GM12878 (cell line): ENCODE measurements around the gene PLP1. TPM values are rescaled to one million over a fixed set of nuclear protein-coding genes. Genes with fewer than 3 reads are reported as not detected.

Experiments
- ATAC-seq: fragments of 200-7000 bp; cut with Tn5 transposase; 3 replicates; pipeline ENCODE4 v1.9.1; 2020; ENCODE audit warnings: mild to moderate bottlenecking, moderate library complexity
- BruUV-seq: library from RNA; stranded (reverse); fragments of 400-500 nt; replicated peaks from 2 replicates; lab custom pipeline; 2021; lab: Mats Ljungman, UMichigan
- CTCF ChIA-PET: fragments of 300-600 bp; sonication (Branson Sonifier 250); formaldehyde crosslinking; extraction: SDS; loops from one replicate; lab custom pipeline; 2021; ENCODE audit warnings: inconsistent platforms; lab: Yijun Ruan, JAX
- POLR2A ChIA-PET: fragments of 350-600 bp; formaldehyde crosslinking; extraction: SDS; loops from one replicate; lab custom pipeline; 2021; ENCODE audit warnings: inconsistent platforms; lab: Charles Lee
- RAD21 ChIA-PET: fragments of 300-600 bp; sonication (Branson Sonifier 250); formaldehyde crosslinking; loops from one replicate; lab custom pipeline; 2023; ENCODE audit warnings: antibody characterized with exemption; ENCODE audit not compliant: unreplicated experiment; lab: Charles Lee
- SMC1A ChIA-PET: fragments of 300-600 bp; sonication (Branson Sonifier 250); formaldehyde crosslinking; loops from one replicate; lab custom pipeline; 2023; ENCODE audit not compliant: unreplicated experiment, uncharacterized antibody; lab: Charles Lee
- DNase-seq: peaks from one replicate; pipeline ENCODE4 v3.0.0-alpha.2; 2011; ENCODE audit warnings: low read depth, low spot score
- FAIRE-seq: peaks from 3 replicates; lab custom pipeline; 2011; peaks lifted over from hg19 to GRCh38; lab: Jason Lieb, UNC
- H2AFZ ChIP-seq: 2 replicates; pipeline ENCODE4 v1.6.0; 2011; ENCODE audit warnings: low read depth, low read length, control low read depth; ENCODE audit not compliant: control insufficient read depth
- H3K27ac ChIP-seq: 2 replicates; pipeline ENCODE4 v1.5.1; 2011; ENCODE audit warnings: control low read depth; ENCODE audit not compliant: control insufficient read depth, insufficient read depth
- H3K27me3 ChIP-seq, 2 experiments: replicated peaks in 1 of 2; 2 replicates each; pipeline versions ENCODE4 v1.6.0 to v1.6.1; 2011; ENCODE audit warnings: low read length in 1 of 2; ENCODE audit not compliant: control insufficient read depth in 2 of 2, insufficient read depth in 2 of 2
- H3K36me3 ChIP-seq, 2 experiments: 2 replicates each; pipeline ENCODE4 v1.5.1; 2011; ENCODE audit warnings: low read length in 1 of 2; ENCODE audit not compliant: control insufficient read depth in 2 of 2, insufficient read depth in 2 of 2
- H3K4me1 ChIP-seq: 2 replicates; pipeline ENCODE4 v1.6.1; 2011; ENCODE audit warnings: mild to moderate bottlenecking, low read length, moderate library complexity, mixed read lengths; ENCODE audit not compliant: control insufficient read depth, insufficient read depth
- H3K4me2 ChIP-seq: 2 replicates; pipeline ENCODE4 v1.6.0; 2011; ENCODE audit warnings: control low read depth; ENCODE audit not compliant: control insufficient read depth, insufficient read depth
- H3K4me3 ChIP-seq: fragments of 200-600 bp; sonication (generic); 2 replicates; pipeline ENCODE4 v1.5.1; 2016
- H3K79me2 ChIP-seq: 2 replicates; pipeline ENCODE4 v1.6.0; 2011; ENCODE audit warnings: low read length; ENCODE audit not compliant: control insufficient read depth, insufficient read depth
- H3K9ac ChIP-seq: 2 replicates; pipeline ENCODE4 v1.8.0; 2011; ENCODE audit warnings: low read length, control low read depth, mixed read lengths; ENCODE audit not compliant: control insufficient read depth, insufficient read depth
- H3K9me3 ChIP-seq: replicated peaks from 3 replicates; pipeline ENCODE4 v1.5.1; 2011; ENCODE audit warnings: mild to moderate bottlenecking, low read length; ENCODE audit not compliant: control insufficient read depth, insufficient read depth
- H4K20me1 ChIP-seq: 2 replicates; pipeline ENCODE4 v1.6.0; 2011; ENCODE audit not compliant: control insufficient read depth, insufficient read depth
- HDGF ChIP-seq: fragments of 450-650 bp; IDR thresholded peaks from 2 replicates; pipeline ENCODE4 v1.6.1; 2016; ENCODE audit warnings: antibody characterized with exemption
- KAT2A ChIP-seq: conservative IDR thresholded peaks from 2 replicates; pipeline ENCODE4 v1.6.1; 2011; ENCODE audit warnings: low read depth, low read length; ENCODE audit not compliant: control insufficient read depth
- PAX5 ChIP-seq: IDR thresholded peaks from 2 replicates; pipeline ENCODE4 v1.6.1; 2011; ENCODE audit warnings: low read depth, low read length, borderline replicate concordance
- RAD21 ChIP-seq: IDR thresholded peaks from 2 replicates; pipeline ENCODE4 v1.6.1; 2011; ENCODE audit warnings: mild to moderate bottlenecking, low read depth, low read length, moderate library complexity; ENCODE audit not compliant: insufficient read depth
- RELB ChIP-seq: fragments of 450-650 bp; IDR thresholded peaks from 2 replicates; pipeline ENCODE4 v1.6.1; 2017; ENCODE audit warnings: low read depth, mild to moderate bottlenecking, moderate library complexity
- TBL1XR1 ChIP-seq: IDR thresholded peaks from 2 replicates; pipeline ENCODE4 v1.6.1; 2012; ENCODE audit warnings: low read depth, low read length, improper control_type of control experiment
- ZNF217 ChIP-seq: fragments of 450-650 bp; IDR thresholded peaks from 2 replicates; pipeline ENCODE4 v1.6.1; 2017; ENCODE audit warnings: antibody characterized with exemption, mild to moderate bottlenecking
- ZNF592 ChIP-seq: fragments of 450-650 bp; IDR thresholded peaks from 2 replicates; pipeline ENCODE4 v1.6.1; 2017; ENCODE audit warnings: mild to moderate bottlenecking, moderate library complexity
- WGBS: methylation state at CpG from one replicate; pipeline ENCODE4 v1.1.6; 2016; ENCODE audit warnings: low lambda C conversion rate; ENCODE audit not compliant: insufficient replicate concordance, insufficient coverage; ENCODE audit errors: missing lambda C conversion rate; 5-methylcytosine and 5-hydroxymethylcytosine counted together
- in situ Hi-C: fragments of 300-500 bp; cut with MboI; formaldehyde crosslinking; loops from 9 replicates; pipeline ENCODE4 v1.14.3; 2018; ENCODE audit warnings: mixed read lengths
- intact Hi-C: fragments of 100-400 bp; cut with micrococcal nuclease; formaldehyde crosslinking; loops from one replicate; pipeline ENCODE4 v1.14.2; 2022; ENCODE audit not compliant: unreplicated experiment
- polyA plus RNA-seq, 11 experiments: library from polyadenylated mRNA; depleted of rRNA in 4 of 11; unstranded in 6 of 11; stranded (reverse) in 5 of 11; fragments of >200 nt; fragmentation: Nextera tagmentation in 4 of 11; fragmentation: Illumina TruSeq in 1 of 11; extraction: Ambion mirVana in 4 of 11; extraction: Trizol in 1 of 11; gene quantifications; 1 replicate in 1 of 11; 2 replicates in 10 of 11; pipeline versions ENCODE4 v1.2.1 to v1.2.3, GENCODE V29; 2011 to 2016; ENCODE audit warnings: inconsistent platforms in 2 of 11, missing spikeins in 2 of 11, low read depth in 1 of 11
- total RNA-seq, 4 experiments: library from RNA; depleted of rRNA in 3 of 4; stranded (reverse); fragments of >200 nt in 3 of 4; fragmentation: Illumina TruSeq in 1 of 4; extraction: Trizol in 1 of 4; gene quantifications; 2 replicates each; pipeline versions ENCODE4 v1.2.1 to v1.2.3, GENCODE V29; 2013 to 2021

PLP1 gene
- total and polyA plus RNA-seq, 10 of the 15 experiments (the other 5 are each of a cell fraction or from before 2014, with no cell fraction given) = not detected

GRCh38 chrX:103730147-103730795 is 46.4 kb upstream of the PLP1 start:
- ChIA-PET CTCF (interaction anchor here (1.1 kb wide), 1 partner anchor 17 kb away, joined by 4 read pairs; no protein-coding TSS in a partner anchor), RAD21 (no interaction called here)
- intact Hi-C loops (no loop called here), in situ Hi-C loops (no loop called here)
- H3K27ac ChIP-seq = no peak overlapping the region
- no peak overlapping the region for H3K4me2 ChIP-seq
- H3K36me3 ChIP-seq = no peaks in the 10 kb centered on the region
- BruUV-seq = no TSS peak
- WGBS = 47% methylated on average over 3 of the region's 3 CpGs
- TF ChIP-seq ZNF217 = no peak
- TF ChIP-seq PAX5 = no peak
- no peak for TF ChIP-seq RAD21
- TF ChIP-seq HDGF = no peak
- TF ChIP-seq TBL1XR1 = no peak
- no peak for TF ChIP-seq ZNF592
- TF ChIP-seq RELB = no peak
- no peak for TF ChIP-seq KAT2A
- TF ChIP-seq, all 136 proteins: peak for 0
- H3K4me1 ChIP-seq = no peaks in the 10 kb centered on the region
- ChIA-PET POLR2A (no interaction called here), SMC1A (interaction anchor here (1.0 to 1.4 kb wide), 3 partner anchors 8 to 53 kb away, joined by 3 to 4 read pairs (median 3); no protein-coding TSS in a partner anchor)
- no peak overlapping the region for H3K4me3 ChIP-seq
- H3K27me3 ChIP-seq = no peaks in the 10 kb centered on the region; a peak in 2 of 4 replicates
- H3K9ac ChIP-seq = no peak overlapping the region
- FAIRE-seq = no peak
- H2AFZ ChIP-seq = no peak overlapping the region
- no peak for DNase-seq
- no peaks in the 10 kb centered on the region for H3K9me3 ChIP-seq
- ATAC-seq = no peak
- no peaks in the 10 kb centered on the region for H3K79me2 ChIP-seq
- no peaks in the 10 kb centered on the region for H4K20me1 ChIP-seq
